GM19328 (cell line): ENCODE results near the gene SLC2A6.
A peak's percentile ranks its signal among the peaks of the same experiment; 100 is the strongest.

Experiments
- ATAC-seq: cut with Tn5 transposase; IDR thresholded peaks from one replicate; pipeline ENCODE4 v1.9.1; 2021; ENCODE audit warnings: mild to moderate bottlenecking, moderate library complexity; ENCODE audit not compliant: unreplicated experiment

SLC2A6 gene

DNA sequence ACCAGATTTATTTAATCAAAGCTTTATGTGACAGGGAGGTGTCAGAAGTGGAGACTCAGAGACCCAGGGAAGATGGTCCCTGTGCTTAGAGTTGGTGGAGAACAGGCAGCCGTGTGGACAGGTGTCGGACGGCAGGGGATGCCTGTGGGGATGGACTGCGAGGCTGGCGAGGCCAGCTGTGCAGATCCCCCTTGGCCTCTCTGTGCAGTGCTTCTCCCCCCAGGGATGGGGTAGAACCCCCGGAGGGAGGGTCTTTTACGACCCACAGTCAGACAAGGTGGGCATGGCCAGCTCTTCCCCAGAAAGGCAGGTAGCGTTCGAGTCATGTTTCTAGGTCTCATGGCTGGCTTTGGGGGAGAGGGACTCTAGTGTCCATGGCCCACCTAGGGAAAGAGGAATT, 4.7 kb upstream of the SLC2A6 start:
- no peak for ATAC-seq

DNA sequence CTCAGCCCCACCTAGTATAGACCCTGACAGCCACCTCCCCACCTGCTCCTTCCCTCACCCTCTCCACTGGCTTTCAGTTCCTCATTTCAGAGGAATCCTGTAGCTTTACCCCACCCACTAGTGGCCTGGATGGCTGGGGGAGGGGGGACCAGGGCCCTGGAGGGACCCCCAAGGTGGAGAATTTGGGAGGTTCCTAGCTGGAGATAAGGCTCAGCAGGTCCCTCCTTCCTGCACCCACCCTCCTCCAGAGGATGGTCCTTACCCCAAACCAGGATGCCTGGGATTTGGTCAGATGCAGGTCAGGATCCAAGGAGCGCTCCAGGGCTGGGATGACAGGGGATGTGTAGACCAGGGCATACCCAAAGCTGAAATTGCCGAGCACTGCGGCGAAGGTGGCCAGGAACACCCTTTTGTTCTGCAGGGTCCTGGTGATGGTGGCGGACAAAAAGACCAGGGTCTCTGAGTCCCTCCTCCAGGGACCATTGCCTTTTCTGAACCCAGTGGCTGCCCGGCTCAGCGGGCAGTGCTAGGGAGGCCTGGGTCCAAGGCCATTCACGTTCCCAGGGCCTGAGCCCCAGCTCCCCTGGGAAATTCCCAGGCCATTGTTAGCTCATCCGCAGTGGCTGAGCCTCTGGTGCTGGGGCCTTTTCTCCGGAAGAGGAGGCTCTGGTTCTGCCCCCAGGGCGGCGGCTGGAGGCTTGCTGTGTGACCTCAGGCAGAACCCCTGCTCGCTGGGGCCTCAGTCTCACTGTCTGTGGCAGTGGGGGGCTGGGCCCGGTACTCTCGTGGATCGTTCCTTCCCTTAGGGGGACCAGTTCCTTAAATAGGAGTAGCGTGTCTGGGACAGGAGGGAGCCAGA, 678 bp downstream of the SLC2A6 start:
- peak; percentile 25 for ATAC-seq

DNA sequence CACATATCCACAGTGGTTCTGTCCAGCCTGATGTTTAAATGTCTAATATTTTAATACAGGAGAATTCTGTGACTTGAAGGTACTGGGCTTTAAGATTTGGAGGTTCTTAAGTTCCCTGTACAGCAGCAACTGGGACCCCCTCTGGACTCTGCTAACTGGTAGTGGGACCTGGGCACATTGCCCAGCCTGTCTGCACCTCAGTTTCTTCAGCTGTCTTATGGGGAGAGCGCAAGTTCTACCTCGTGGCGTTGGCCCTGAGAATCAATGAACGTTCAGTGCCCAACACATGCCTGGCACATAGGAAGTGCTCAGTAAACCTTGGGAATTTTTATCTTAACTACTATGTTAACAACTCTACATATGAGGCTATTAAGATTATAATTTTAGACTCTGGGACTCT, 1.4 kb downstream of the SLC2A6 start:
- no peak for ATAC-seq

DNA sequence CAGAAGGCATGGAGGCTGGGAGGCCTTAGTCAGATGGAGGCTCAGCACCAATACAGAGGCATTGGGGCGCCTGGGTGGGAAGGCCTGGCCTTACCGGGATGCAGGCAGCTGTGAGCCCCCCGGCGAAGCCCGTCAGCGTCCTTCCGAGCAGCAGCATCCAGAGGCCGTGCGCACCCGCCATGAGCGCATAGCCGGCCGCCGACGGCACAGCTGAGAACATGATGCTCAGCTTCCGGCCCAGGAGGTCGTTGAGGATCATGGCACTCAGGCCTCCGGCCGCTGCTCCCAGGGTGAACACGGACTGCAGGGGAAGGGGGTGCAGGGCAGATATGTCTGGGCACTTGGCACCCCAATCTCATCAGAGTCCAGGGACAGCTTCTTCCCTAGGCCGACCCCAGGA, 2.0 kb downstream of the SLC2A6 start:
- ATAC-seq, result no peak

DNA sequence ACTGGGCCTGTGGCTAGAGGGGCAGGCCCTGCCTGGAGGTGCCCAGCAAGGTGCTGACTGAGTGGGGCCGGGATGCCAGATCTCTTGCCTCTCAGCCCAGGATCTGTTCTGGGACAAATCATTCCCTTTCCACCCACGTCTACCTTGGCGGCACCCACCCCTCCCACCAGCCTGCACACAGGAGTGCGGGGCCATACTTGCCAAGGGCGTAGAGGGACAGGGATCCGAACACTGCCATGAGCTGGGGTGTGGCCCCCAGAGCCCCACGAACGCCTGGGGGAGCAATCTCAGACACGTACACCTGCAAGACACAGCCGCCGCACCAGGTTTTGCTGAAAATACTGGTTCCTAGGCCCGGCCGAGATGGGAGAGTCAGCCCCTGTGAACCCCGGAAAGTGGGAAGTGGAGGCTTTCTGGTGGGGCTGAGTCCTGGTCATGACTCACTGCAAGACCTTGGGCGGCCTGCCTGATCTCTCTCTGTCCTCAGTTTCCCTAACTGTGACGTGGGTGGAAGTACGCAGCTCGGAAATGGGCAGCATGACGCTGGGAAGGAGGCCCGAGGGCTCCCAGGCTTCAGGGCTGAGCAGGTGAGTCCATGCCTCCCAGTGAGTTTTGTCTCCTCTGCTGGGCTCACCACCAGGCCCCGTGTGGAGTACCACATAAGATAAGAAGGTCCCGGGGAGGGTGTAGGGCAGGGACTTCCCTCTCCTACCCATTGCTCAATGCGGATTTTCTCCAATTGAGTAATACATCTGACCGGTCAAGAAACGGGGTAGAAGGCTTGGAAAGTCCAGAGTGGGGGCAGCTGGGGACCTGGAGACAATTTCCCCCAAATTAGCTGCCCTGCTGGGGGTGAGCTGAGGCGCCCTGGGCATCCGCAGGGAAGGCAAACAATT, 2.6 kb downstream of the SLC2A6 start:
- no peak for ATAC-seq

DNA sequence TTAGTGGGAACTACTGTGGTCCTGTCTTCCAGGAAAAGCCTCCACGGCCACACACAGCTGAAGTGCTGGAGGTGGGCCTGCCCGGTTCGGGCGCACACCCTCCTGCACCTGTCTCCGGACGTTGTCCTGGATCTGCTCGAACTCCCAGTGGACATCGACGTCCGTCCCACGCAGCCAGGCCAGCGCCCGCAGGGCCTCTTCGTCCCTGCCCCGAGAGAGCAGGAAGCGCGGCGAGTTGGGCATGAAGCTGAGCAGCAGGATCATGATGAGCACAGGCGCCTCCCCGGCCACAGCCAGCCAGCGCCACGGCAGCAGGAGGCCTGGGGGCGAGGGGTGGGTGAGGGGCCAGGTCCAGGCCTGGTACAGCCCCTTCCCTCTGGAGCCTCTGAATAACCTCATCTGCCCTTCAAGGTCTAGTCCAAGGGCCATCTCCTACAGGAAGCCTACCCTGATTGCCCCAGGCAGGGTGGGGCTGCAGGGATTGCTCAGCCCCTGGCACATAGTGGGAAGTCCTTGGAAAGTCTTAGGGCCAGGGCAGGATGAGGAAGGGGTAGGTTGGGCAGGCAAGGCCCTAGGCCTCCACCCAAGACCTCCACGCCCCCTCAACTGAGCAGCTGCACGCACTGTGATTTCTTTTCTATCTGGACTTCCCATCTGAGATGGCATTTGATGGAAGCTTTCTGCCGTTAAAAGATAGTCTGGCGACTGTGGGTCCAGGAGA, 3.4 kb downstream of the SLC2A6 start:
- no peak for ATAC-seq

DNA sequence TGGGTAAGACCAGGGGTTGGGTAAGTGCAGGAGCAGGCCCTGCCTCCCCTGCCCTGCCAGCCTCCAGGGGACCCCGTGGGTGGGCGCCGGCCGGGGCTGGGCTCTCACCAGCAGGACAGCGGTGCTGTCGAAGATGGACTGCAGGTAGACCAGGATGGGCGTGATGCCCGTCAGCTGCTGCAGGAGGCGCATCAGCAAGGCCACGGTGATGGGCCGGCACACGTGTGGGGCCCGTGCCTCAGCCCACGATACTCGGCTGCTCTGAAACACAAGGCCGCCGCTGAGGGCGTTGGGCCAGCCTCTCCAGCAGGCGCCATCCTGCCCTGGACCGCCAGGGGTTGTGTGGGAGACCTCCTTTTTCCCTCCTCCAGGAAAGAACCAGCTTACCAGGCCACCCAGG, 4.0 kb downstream of the SLC2A6 start:
- no peak for ATAC-seq

DNA sequence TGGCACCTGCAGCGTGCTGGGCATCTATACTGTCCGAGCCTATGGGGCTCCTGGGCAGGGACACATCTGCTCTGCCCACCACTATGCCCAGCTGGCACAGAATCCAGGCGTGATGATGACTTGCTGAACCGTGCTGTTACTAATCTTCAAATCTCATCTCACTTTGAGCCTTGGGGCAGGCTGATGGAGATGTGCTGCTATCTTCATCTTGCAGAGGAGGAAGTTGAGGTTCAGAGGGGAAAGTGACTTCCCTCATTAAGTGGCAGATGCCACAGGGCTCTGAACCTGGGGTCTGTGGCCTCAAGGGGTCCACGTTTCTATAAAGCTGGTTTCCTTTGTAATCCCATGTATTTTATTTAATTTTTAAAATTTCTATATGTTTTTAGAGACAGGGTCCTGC, 4.7 kb downstream of the SLC2A6 start:
- ATAC-seq, result no peak

DNA sequence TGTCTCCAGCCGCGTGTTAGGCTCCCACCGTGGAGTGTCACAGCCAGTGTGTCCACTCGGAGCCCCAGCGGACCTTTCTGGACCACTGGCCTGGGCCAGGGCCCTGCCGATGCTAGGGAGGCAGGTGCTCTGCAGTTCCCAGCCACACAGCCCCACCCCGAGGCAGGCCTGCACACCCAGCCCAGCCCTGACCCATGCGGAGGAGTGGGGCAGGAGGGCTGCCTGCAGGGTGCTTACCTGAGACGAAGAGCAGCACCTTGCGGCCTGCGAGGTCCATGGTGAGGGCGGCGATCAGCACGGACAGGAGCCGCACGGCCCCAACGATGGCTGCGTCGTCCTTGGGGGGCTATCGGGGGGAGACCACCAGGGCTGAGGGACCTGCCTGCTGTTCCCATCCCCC, 5.2 kb downstream of the SLC2A6 start:
- ATAC-seq, result no peak

DNA sequence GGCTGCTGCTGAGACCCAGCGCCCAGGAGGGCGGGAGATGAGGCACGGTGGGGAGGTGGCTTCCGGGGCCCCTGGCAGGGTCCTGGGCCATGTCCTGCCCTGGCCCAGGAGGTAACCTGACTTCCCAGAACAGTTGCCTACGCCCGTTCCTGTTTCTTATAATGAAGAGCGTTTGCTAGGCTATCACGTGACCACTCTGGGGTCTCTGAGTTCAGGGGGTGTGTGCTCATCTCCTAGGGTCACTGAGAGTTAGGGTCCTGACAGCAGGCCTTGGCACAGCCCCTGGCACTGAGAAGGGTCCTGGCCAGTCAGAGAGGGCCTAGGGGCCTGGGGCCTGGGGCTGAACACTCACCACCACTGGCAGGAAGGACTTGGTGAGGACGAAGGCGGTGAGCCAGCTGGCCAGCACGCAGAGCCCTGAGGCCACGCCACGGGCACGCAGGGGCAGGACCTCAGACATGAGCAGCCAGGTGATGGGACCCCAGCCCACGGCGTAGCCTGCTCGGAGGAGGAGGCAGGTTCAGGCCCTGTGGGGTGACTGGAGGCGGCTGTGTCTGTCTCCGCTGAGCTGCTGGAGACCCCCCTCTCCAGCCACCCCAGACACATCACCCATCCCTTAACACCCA, 6.0 kb downstream of the SLC2A6 start:
- no peak for ATAC-seq

DNA sequence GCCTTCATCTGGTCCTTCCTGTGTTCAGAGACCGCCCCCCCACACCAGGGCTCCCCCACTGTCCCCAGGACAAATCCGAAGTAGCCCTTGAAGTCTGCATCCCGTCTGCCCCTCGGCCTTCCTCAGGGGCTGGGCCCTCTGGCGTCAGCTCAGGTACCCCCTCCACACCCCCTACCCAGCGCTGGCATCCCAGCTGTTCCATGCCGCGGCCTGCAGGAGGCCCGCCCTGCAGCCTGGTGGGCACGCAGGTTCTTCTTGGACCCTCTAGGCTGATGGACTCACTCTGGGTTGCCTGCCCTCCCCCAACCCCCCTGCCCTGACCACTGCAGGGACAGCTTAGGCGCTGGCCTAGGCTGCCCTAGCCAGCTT, 6.6 kb downstream of the SLC2A6 start:
- no peak for ATAC-seq

DNA sequence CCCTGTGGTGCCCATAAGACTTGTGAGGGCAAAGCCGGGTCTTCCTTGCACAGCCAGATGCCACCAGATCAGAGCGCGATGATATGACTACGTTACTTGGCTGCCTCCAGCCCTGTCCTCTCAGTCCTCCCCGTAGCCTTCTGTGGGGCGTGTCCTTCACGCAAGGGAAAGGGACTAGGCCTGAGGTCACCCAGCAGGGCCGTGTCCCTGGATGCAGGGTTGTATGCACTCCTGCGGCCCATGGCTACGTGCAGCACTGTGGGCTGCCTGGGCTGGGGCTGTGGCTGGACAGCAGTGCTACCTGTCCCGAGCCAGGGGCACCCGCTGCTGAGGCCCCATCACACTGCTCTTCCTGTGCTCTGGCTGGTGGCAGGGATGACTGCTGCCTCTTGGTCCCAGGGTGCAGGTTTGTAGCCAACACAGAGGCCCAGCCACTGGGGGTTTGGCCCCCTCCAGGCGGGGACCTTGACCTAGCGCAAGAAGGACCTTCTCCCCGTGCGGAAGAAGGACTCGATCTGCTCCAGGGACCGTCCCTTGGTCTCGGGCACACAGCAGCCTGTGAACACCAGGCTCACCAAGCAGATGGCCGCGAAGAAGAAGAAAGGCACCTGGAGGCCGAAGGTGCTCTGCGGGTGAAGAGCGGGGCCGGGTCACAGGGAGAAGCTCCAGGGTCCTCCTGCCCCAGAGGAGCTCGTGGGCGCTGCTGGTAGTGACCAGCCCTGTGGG, 7.2 kb downstream of the SLC2A6 start:
- no peak for ATAC-seq

DNA sequence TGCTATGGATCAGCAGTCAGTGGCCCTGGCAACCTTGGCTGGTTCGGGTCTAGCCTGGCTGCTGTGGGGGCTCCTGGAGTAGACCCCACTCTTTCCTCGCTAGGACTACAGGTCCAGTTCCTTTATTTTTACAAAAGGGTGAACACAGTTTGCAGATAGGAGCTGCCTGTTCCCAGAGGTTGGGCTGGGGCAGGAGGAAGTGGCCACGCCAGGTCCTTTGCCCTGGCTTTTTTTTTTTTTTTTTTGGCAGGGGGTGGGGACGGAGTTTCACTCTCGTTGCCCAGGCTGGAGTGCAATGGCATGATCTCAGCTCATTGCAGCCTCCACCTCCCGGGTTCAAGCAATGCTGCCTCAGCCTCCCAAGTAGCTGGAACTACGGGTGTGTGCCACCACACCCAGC, 7.9 kb downstream of the SLC2A6 start:
- no peak for ATAC-seq

DNA sequence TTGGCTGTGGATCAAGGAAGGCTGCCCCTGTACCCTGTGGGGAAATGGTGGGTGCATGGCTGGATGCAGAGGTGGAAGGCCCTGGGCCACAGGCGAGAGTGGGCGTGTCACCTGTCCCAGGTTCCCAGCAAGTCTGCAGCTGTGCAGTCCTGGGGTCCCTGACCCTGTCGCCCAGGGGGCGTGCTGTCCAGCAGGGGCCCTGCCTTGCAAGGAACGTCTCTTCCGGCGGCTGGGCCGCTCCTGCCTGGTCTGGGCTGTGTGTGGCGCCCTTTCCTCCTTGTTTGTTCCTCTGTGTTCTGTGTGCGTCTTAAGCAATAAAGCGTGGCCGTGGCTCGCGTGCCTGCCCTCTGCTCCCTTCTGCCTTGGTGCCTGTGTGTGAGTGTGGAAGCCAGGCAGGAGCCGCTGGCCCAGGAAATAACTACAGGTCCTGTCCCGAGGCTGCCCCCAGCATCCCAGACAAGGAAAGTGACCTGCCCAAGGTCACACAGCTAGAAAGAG, 8.4 kb downstream of the SLC2A6 start:
- ATAC-seq, result no peak

DNA sequence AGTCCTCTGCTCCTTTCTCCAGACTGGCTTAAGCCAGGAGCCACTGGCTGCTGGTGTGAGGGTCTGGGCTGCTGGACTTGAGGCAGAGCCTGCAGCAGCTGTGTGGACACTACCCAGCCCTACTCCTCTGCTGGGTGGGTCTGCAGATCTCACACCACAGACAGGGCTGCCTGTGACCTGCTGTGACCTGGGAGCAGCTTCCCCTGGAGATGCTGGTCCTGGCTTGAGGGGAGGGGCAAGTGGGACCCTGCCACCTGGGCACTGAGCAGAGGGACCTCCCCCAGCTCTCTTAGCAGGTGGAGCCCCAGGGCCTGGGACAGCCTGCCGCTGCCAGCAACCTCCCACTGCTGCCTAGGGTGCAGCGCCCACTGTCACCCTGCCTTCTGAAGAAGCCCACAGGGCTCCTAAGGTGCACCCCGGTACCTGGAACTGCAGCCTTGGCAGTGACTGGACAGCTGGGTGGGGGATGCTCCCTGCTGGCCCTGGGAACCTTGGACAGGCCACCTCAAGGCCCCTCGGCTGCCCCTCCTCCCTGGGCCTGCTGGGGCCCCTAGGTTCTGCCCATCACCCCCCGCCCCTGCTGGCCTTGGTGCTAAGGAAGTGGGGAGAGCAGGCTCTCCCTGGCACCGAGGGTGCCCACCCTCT, 10.0 kb downstream of the SLC2A6 start:
- ATAC-seq, result no peak

DNA sequence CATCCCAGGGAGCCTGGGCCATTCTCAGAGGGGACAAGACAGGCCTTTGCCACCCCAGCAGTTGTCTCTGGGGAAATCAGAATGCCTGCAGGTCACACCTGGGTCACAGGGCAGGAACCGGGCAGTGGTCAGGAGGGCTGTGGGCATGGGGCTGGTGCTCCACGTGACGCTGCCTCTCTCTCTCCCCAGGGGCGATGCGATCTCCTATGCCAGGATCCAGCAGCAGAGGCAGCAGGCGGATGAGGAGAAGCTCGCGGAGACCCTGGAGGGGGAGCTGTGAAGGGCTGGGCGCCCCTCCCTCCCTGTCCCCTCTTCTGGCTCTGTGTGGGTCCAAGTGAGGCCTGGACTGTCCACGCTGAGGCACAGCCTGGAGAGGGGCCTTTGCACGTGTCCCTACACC, 10.5 kb downstream of the SLC2A6 start:
- no peak for ATAC-seq

DNA sequence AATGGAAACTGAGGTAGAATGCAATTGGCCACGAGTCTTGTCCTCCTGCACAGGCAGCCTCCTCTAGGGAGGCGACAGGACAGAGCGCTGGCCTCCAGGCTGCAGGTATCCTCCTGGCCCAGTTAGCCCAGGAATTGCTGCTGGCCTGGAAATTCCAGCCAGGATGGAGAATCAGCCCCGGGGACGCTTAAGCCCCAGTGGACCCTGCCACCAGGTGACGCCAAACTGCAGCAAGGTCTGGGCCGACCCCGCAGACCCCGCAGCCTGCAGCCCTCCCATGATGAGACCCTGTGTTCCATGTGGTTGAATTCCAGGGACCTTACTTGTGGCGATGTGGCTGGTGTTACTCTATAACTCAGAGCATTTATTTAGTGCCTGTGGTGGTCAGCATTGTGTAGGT, 11.8 kb downstream of the SLC2A6 start:
- ATAC-seq, result no peak

DNA sequence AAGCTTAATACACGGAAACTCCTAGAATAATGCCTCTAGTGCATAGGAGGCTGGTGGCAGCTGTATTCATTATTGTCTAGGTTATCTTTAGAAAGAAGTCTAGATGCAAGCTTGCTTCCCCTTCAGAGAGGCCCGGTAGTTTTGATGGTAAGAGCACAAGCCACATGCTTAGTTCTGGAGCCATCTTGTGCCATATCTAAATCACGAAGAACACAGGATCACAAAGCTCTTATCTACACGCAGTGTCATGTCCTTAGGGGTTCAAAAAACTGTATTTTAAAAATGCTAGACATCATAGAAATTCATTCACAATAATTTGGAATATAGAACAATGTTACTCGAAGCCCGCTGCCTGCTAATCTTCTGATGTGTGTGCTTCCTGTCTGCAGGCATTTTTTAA, 12.9 kb downstream of the SLC2A6 start:
- ATAC-seq, result no peak

DNA sequence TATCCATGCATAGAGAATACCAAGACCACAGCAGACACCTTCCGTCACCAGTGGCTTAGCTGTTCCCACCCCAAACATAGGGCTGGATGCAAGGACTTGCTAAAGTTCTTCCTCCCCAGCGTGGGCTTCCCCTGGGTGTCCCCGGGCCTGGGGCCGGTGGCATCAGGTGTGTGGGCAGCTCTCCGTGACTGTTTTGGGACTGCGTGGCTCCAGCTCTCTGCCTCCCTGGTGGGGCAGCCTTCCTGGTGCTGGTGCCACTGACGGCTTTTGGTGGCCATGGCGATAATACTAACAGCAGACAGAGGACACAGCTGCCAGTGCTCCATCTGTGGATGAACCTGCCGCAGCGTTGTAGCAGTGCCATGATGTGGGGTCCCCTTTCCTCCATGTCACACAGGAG, 14.3 kb downstream of the SLC2A6 start:
- ATAC-seq, result no peak
